ES-I3 (cell line): ENCODE measurements around the gene MACROD2.

ENCODE experiments used
- H3K36me3 ChIP-seq: 2 replicates; pipeline ENCODE4 v1.6.1; 2013; ENCODE audit warnings: mild to moderate bottlenecking, low read length, control low read depth, moderate library complexity; ENCODE audit not compliant: insufficient read depth
- H3K4me1 ChIP-seq: 2 replicates; pipeline ENCODE4 v1.6.1; 2013; ENCODE audit warnings: mild to moderate bottlenecking, control low read depth, low read length; ENCODE audit not compliant: insufficient read depth
- H3K9ac ChIP-seq: 2 replicates; pipeline ENCODE4 v1.6.1; 2013; ENCODE audit warnings: low read depth, mild to moderate bottlenecking, low read length, moderate library complexity
- H3K9me3 ChIP-seq: 2 replicates; pipeline ENCODE4 v1.6.1; 2013; ENCODE audit warnings: mild to moderate bottlenecking, low read length, moderate library complexity; ENCODE audit not compliant: control insufficient read depth, insufficient read depth

MACROD2 gene

DNA sequence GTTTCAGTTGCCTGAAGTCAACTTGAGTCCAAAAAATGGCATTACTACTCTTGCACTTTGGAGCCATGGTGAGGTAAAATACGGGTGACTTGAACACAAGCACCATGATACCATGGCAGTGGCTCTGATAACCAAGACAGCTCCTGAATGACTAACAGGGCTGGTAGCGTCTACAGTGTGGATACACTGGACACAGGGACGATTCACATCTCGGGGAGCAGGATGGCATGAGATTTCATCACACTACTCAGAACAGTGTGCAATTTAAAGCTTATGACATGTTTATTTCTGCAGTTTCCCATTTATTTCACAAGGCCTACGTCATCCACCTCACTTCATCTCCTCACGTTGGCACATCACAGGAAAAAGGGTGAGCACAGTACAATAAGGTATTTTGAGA is 1627.1 kb downstream of the MACROD2 start:
- no peak overlapping the region for H3K9ac ChIP-seq

DNA sequence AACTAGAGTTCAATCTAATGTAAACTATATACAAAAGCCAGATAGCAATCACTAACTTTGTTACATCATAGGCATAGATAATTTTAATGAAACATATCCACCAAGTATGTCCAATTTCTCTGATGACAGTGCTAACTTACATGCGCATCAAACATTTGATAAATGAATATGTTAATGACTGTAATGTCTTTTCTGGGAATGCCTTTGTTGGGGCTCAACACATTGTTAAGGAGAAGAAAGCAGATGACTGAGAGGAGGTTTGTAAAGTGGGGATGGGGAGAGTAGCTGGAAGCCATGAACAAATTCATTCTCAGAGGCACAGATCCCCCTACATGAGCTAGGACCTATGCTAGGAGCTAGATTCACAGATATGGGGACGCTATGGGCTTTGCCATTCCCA is 1627.9 kb downstream of the MACROD2 start:
- Histone ChIP-seq H3K4me1 (peaks cover 6% of the 10 kb centered on the region), H3K9ac (no peak overlapping the region), H3K9me3 (no peaks in the 10 kb centered on the region)

More for the DNA sequence above, 1627.1 kb downstream of the MACROD2 start:
- no peaks in the 10 kb centered on the region for H3K36me3 ChIP-seq
- H3K4me1 ChIP-seq: peaks cover 6% of the 10 kb centered on the region
- H3K9me3 ChIP-seq: no peaks in the 10 kb centered on the region

DNA sequence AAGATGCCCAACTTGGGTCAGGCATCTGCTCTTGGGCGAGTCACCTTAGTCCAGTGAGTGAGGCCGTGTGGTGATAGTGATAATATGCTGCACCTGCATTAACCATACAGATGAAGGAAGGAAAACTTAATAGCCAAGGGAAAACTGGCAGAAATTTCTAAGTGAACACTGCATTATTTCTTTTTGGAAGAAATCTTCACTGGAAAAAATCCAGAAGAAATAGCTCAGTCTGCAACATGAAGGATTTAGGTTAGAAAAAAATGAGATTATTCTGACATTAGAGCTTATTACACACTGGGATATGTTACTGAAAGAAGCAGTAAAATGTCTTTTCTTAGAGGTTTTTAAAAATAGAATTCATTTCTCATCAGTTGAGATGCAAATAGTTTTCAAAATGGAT is 1630.7 kb downstream of the MACROD2 start:
- Histone ChIP-seq H3K9me3 (no peaks in the 10 kb centered on the region), H3K9ac (no peak overlapping the region), H3K4me1 (peaks cover 9% of the 10 kb centered on the region), H3K36me3 (no peaks in the 10 kb centered on the region)

More for the DNA sequence above, 1627.9 kb downstream of the MACROD2 start:
- H3K36me3 ChIP-seq: no peaks in the 10 kb centered on the region

DNA sequence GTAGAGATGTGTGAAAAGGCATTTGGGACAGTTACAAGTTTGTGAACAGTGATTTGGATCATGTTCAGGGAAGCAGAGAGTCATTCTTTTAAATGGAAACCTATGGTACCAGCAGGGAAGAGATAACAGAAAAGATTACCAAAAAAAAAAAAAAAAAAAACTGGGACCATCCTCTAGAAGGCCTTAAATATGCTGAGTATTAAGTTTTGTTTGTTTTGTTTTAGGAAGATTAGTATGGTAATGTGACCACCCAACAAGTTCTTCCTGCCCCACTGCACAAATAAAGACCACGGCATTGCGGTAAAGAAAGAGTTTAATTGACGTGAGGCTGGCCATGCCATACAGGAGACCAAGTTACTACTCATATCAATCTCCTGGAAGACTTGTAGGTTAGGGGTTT is 1631.8 kb downstream of the MACROD2 start:
- Histone ChIP-seq H3K36me3 (no peaks in the 10 kb centered on the region), H3K9me3 (no peaks in the 10 kb centered on the region), H3K9ac (no peak overlapping the region), H3K4me1 (peaks cover 9% of the 10 kb centered on the region)

DNA sequence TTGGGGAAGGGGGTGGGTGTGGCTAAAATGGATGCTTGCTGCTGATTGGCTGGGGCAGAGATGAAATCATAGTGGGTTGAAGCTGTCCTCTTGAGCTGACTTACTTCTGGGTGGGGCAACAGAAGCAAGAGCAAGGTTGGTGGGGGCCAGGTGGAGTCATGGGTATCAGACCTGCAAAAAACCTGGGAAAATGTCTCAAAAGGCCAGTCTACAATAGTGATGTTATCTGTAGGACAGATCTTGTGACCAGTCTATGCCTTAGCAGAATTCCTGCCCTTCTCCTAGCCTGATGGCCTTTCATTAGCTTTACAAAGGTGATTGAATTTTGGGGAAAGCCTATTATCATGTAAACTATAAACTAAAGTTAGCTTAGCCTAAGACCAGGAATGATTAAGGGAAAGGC is 1632.2 kb downstream of the MACROD2 start:
- no peaks in the 10 kb centered on the region for H3K36me3 ChIP-seq
- H3K4me1 ChIP-seq: peaks cover 9% of the 10 kb centered on the region
- no peaks in the 10 kb centered on the region for H3K9me3 ChIP-seq
- peak overlapping the region; percentile 23; the same call in 1 of the 2 replicates for H3K9ac ChIP-seq

DNA sequence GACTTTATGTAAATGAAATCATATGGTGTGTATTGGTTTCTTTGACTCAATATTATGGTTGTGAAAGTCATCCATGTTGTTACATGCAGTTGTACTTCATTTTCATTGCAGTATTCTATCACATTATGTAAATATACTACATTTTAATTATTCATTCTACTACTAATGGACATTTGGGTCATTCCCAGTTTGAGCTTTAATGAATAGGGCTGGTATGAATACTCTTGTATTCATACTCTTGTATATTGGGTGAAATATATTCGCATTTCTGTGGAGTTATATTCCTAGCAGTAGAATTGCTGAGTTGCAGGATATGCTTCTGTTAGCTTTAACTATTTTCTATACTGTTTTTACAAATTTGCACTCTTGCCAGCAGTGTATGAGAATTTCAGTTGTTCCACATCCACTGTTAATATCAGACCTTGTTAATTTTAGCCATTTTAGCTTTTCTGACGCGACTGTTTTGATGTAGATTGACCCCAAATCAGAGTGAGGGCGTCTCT is 1633.6 kb downstream of the MACROD2 start:
- Histone ChIP-seq H3K4me1 (peaks cover 9% of the 10 kb centered on the region), H3K36me3 (no peaks in the 10 kb centered on the region), H3K9me3 (no peaks in the 10 kb centered on the region), H3K9ac (no peak overlapping the region)

DNA sequence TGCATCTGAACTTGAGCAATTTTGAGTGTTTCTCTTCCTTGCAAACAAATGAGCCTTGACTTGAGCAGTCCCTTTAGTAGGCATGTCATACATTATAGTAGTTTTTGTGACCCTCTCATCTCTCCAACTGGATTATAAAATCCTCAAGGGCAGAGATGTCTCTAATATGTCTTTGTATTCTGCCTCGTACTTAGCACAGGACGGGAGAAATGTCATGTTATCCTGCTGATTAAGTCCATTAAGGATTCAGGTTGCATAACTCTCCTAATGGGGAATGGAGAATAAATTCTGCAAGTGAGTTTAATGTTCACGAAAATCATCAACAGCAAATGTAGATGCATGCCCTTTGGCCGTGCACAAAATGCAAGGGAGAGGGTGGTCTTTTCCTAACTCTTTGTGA is 1635.0 kb downstream of the MACROD2 start:
- Histone ChIP-seq H3K4me1 (peaks cover 9% of the 10 kb centered on the region), H3K36me3 (no peaks in the 10 kb centered on the region; the same call in 1 of the 2 replicates), H3K9ac (no peak overlapping the region), H3K9me3 (peaks cover 3% of the 10 kb centered on the region; the same call in 1 of the 2 replicates)

DNA sequence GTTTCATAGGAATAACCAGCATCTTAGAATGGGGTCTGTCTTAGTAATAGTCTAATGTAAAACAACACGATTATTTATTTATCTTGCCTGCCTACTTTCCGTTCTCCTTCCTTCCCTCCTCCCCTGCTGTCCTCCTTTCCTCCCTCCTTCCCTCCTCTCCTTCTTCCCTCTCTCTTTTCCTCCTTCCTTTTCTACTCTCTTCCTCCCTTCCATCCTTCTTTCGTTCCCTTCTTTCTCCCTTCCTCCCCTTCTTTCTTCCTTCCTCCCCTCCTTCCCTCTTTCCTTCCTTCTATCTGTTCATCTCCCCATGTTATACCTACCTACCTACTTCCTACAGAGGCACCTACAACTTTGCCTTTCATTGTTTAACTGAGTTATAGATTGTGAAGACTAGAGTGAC is 1637.4 kb downstream of the MACROD2 start:
- no peak overlapping the region for H3K9ac ChIP-seq
- H3K4me1 ChIP-seq: peaks cover 13% of the 10 kb centered on the region; the same call in 1 of the 2 replicates
- no peaks in the 10 kb centered on the region; the same call in 1 of the 2 replicates for H3K36me3 ChIP-seq
- H3K9me3 ChIP-seq: peaks cover 3% of the 10 kb centered on the region; the same call in 1 of the 2 replicates

DNA sequence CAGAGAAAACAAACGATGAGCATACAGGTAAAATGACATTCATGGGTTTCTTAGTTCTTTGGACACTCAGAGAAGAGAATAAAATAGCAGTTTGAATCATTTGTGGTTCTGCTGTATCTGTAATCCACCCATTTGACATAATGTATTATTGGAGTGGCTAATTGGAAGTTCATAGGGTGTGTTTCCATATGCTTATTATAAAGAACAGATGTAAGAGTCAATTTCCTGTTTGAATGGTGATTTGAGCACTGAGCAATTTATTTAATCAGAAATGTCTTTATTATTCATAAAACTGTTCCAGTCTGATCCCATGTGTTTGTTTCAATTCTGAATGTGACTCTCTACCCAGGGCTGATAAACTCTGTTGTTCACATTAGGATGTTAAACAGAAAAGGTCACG is 1638.8 kb downstream of the MACROD2 start:
- peaks cover 22% of the 10 kb centered on the region for H3K4me1 ChIP-seq
- H3K36me3 ChIP-seq: no peaks in the 10 kb centered on the region; the same call in 1 of the 2 replicates
- peaks cover 3% of the 10 kb centered on the region; the same call in 1 of the 2 replicates for H3K9me3 ChIP-seq
- H3K9ac ChIP-seq: no peak overlapping the region

DNA sequence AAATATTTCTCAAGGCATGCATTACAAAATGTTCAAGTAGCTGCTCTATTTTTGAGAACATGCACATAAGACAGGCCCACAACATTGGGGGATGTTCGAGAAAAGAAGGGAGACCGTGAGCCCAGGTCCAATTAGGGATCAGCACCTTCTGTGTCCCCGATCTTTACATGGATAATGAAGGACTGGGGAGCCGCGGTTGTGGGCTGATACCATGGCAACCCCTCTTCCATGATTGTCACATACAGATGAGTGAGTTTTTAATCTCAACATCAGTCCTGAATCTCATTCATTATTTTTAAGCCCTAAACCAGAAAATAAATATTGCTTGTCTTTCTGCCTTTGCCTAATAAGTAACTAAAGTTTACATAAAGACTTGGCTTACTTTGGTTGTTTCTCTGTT is 1642.2 kb downstream of the MACROD2 start:
- Histone ChIP-seq H3K36me3 (no peaks in the 10 kb centered on the region; the same call in 1 of the 2 replicates), H3K4me1 (peaks cover 22% of the 10 kb centered on the region), H3K9ac (no peak overlapping the region), H3K9me3 (peaks cover 3% of the 10 kb centered on the region; the same call in 1 of the 2 replicates)

DNA sequence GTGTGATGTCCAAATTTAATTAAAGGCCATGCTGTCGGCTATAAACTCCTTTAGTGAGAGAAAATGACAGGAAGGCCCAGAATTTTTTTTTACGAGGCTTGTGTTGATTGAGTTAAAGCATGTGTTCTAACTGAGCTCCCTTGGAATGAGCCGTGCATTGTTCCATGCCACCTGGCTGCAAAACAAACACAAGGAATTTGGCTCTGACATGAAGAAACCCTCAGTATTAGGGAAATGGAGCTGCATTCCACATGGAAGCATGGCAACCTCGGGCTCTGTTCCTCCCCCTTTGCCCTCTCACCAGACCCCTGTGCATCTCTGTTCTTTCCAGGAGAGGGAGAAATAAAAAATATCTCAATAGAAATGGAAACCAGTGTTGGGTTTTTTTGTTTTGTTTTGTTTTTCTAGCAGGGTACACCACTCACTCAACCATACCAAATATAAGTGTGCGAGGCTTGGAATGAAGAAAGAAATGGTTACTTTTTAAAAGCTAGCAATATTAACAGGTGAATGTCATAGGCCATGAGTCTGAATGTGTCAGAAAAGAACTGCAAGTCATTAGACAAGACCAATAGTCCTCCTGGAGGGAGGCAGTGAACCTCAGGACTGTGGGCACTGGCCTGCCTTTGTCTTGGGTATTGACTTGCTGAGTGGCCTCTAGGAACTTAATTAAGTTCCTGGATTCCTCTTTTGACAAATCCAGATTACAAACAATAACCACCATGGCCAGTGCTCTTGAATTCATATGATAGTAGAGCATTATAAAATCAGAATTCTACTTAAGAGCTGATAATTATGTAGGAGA is 1642.8 kb downstream of the MACROD2 start:
- H3K4me1 ChIP-seq: peaks cover 22% of the 10 kb centered on the region
- no peak overlapping the region for H3K9ac ChIP-seq
- no peaks in the 10 kb centered on the region; the same call in 1 of the 2 replicates for H3K36me3 ChIP-seq
- H3K9me3 ChIP-seq: peaks cover 3% of the 10 kb centered on the region; the same call in 1 of the 2 replicates

DNA sequence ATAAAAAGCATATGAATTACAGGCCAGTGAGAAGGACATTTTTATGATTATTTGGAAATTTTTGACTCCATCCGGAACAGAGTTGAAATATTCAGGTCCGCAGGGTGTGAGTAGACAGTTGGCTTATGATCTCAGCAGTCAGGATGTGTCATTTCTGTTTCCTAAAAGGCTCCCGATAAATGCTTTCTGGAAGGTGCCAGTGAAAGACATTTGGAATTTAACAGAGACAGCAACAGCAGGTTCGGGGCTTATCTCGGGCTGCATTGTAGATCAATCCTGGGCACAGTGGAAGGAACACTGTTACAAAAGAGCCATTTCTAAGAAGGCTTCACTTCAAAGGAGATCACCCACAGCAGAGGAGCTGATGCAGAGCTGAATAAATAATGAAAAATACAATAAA is 1643.5 kb downstream of the MACROD2 start:
- Histone ChIP-seq H3K9me3 (peaks cover 3% of the 10 kb centered on the region; the same call in 1 of the 2 replicates), H3K36me3 (no peaks in the 10 kb centered on the region; the same call in 1 of the 2 replicates), H3K4me1 (peaks cover 22% of the 10 kb centered on the region), H3K9ac (no peak overlapping the region)

DNA sequence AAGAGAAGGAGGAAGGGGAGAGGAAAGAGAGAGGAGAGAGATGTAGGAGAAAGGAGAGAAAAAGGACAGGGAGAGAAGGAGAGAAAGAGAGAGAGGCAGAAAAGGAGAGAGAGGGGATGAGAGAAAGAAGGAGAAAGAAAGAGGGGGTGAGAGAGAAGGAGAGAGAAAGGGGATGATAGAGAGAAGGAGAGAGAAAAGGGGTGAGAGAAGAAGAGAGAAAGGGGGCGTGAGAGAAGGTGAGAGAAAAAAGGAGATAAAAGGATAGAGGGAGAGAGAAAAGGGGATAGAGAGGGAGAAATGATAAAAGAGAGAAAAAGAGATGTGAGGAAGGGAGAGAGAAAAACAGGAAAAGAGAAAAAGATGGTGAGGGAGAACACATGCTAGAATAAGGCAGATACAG is 1644.5 kb downstream of the MACROD2 start:
- peaks cover under 1% of the 10 kb centered on the region; the same call in 1 of the 2 replicates for H3K9me3 ChIP-seq
- no peaks in the 10 kb centered on the region; the same call in 1 of the 2 replicates for H3K36me3 ChIP-seq
- H3K4me1 ChIP-seq: peaks cover 22% of the 10 kb centered on the region
- no peak overlapping the region for H3K9ac ChIP-seq

DNA sequence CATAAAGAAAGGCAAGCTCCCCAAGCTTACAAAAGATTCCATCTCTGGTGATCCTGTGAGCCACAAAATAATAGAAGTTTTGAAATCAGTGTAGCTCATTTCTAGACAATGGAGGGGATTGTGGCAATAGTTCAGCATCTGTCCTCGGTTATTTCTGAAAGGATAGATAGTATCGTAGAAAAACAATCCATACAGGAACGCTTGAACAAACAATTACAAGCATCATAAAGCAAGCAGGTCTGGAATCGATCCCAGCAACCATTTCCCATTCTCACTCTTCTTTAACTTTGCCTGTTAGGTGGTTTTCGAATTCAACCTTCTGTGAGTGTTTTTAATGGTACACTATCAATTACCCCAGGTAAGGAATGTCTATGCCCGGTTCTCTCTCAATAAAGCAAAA is 1646.8 kb downstream of the MACROD2 start:
- Histone ChIP-seq H3K36me3 (no peaks in the 10 kb centered on the region), H3K9me3 (no peaks in the 10 kb centered on the region)

DNA sequence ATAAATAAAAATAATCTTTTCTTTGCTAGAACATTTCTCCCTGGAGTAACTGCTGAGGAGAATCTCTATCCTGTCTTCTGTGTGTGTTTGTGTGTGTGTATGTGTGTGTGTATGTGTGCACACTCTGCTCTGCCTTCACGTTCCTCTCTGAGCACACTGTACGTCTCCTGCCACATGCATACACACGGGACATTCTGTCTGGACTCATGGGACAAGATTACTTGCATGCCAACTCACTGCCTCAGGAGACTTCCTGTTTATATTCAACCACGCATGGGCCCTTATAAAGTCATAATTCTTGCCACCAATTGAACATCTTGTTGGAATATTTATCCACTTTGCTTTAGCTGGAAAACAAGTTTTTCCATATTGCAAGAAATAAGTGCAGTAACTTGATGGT is 1647.4 kb downstream of the MACROD2 start:
- peaks cover 11% of the 10 kb centered on the region for H3K4me1 ChIP-seq
- no peaks in the 10 kb centered on the region for H3K9me3 ChIP-seq
- no peak overlapping the region for H3K9ac ChIP-seq
- no peaks in the 10 kb centered on the region for H3K36me3 ChIP-seq

More for the DNA sequence above, 1646.8 kb downstream of the MACROD2 start:
- Histone ChIP-seq H3K4me1 (peaks cover 16% of the 10 kb centered on the region), H3K9ac (no peak overlapping the region)
